ENCODE data around the gene RNF144A.

Gene RNF144A

DNA sequence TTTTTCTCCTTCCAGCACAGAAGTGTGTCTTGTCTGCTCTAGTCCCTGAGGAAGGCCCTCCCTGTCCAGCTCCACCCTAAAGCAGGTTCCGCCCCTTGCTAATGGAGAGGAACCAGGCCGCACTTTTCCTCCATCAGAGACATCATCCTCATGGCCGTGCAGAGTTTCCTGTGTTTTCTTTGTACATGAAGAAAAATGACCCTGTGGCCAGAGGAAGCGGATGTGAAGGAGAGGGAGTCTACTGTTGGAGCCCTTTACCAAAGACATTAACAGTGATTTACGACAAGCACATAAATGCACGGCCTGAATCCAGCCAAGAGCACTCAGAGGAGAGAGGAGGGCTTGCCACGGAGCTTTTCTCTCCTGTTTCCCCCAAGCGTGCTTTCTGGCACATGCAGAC lies 109.5 kb downstream of the RNF144A start:
- no peak for DNase-seq

DNA sequence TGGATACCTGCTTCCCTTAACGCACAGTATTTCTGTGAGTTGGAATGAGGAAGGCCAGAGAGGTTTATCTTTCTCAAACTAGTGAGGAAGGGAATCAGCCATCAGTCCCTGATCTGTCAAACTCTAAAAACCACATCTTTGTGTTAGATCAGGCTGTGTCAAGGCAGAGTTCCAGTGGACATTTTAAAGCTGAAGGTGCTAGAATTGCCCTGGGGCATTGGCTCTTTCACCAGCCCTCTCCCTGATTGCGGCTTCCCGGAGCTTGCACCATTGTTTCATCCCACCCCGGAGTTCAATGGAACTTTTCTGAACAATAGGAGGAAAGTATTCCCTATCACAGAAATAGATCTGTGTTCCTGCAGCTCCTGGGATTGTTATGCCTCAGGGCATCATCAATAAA lies 110.2 kb downstream of the RNF144A start:
- DNase-seq: no peak

DNA sequence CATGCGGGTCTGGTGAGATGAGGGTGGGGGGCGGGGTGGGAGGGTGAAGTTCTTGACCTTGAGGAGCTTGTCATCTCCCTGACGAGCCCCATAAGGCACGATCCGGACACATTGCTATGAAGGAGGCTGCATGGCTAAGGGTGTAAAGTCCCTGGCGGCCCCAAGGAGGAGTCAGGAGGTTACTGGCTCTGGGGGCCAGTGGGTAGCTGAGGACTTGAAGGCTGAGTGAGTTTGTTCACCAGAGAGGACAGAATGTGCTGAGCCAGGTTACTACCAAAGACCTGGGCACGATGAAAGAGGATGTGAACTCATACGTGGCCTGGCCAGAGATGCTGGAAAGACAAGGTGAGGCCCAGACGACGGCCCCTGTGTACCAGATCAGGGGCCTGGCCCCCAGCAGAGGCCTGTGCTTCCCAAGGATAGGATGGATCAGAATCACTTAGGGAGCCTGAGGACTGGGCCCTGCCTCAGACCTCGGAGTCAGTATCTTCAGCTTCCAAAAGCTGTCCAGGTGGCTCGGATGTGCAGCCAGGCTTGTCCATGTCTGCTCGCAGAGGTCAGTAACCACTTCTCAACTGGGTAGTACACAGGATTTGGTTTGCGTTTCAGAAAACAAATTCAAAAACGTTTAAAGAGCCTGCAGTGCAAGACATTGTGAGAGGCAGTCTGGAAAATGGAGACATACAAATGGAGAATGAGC lies 110.9 kb downstream of the RNF144A start:
- DNase-seq: no peak

DNA sequence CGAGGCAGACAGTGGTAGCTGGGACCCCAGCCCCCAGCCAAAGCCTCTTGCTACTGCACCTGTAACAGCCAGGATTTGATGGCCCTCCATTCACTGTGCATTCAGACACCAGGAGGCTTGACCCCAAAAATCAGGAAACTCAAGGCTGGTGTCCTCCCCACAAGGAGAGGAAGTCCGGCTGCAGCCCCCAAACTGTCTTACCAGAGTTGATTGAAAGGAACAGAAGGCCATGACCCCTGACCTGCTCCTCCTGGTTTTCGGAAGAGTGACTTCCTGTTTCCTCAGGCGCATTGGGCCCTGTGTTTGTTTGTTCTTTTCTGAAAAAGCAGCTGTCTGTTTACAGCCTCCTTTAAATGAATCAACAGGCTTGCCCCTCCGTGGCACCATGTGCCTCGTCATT lies 111.6 kb downstream of the RNF144A start:
- DNase-seq: no peak

DNA sequence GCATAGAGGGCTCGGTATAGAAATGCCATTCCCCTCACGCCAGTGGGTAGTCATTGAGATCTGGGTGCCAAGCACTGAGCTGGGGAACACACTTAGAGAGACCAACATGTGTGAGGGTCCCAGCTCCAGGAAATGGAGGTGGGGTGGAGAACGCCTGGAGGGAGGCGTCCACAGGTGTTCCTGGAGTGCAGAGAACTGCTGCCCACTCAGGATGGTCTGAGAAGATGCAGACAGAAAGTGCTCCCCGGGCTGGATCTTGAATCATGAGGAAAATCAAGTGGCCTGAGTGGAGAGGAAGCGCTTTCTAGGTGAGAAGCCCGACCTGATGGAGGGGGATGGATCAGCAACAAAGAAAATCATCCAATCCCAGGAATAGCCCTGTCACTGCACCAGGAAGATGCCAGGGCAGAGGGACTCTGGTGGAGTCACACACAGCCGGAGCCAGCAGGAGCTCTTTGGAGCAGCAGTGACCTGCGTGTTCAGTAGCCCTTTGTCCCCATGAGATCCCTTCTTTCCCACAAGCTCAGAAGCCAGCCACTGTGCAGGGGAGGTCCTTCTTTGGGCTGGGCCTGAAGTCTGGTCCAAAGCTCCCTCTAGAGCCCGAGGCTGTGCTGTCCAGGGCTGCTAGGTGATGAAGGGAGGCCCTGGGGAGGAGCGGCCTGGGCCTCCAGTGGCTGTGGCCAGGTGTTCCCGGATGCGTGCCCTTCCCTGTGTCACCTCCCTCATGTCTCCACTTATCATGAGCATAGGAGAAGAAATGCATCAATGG lies 112.3 kb downstream of the RNF144A start:
- no peak for DNase-seq

DNA sequence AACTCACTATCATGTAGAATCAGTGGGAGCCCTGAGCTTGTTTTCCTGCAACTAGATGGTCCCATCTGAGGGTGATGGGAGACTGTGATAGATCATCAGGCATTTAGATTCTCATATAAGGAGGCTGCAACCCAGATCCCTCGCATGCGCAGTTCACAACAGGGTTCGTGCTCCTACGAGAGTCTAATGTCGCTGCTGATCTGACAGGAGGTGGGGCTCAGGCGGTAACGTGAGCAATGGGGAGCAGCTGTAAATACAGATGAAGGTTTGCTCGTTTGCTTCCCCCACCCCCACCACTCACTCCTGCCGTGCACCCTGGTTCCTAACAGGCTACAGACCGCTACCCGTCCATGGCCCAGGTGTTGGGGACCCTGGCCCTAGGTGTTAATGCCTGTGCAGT lies 113.6 kb downstream of the RNF144A start:
- DNase-seq: no peak

DNA sequence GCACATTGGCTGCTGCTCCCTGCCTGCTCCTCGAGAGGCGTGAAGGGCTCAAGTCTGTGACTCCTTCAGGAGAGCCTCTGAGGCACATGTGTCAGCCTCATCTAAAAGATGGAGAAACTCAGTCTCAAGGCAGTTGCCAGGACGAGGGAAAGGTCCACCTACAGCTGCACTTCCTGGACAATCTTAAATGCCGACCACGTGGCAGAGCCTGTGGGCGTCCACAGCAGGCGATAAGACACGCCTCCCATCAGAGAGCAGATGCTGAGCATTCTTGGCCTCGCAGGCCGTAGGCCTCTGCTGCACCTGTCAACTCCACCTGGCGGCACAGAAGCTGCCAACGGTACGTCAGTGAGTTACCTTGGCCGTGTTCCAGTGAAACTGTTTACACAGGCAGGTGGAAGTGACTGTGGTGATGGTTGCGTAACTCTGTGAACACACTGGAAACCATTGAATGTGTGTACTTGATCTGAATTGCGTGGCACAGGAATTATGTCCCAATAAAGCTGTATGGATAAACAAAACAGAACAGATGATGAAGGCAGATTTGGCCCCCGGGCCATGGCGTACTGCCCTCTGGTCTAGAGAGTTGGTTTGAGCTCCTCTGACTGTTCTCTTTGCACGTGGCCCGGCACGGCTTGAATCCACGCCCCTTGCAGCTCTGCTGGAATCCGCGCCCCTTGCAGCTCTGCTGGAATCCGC lies 114.5 kb downstream of the RNF144A start:
- no peak for DNase-seq

GRCh38 chr2:7032371-7032770 lies 115.2 kb downstream of the RNF144A start:
- no peak for DNase-seq

DNA sequence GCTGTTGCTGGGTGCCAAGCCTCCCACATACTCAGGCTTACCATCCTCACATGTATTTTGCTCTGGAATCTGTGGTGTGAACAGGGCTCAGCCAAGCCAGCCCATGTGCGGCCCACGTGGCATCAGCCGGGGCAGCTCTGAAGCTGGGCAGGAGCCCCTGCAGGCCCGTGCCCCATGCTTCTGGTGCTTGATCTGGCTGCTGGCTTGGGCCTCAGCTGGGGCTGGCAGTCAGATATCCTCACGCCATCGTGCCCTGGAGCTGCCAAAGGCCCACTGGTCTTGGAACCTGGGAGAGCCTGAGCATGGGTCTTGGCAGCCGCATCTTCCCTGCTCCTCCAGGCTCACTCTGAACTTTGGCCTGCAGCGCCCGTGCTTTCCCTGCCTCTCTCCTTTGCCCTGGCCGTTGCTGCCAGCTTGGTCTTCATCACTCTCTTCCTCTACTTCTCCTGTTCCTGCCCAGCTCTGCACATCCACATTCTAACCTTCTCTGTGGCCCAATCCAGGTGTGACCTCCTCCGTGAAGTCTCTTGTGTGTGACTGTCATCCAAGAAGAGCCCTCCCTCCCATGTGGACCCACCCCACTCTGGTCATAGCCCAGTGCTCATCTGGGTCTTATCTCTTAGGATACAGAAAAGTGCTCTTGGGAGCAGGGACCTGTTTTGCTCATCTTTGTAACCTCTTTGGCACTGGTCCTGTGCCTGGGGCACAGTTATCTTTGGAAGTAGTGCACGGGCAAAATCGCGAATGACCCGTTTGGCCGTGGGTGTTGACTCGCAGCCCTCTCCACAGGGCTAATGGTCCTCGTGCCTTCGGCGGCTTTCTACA lies 116.1 kb downstream of the RNF144A start:
- DNase-seq: no peak

GRCh38 chr2:7034303-7034702 lies 117.1 kb downstream of the RNF144A start:
- no peak for DNase-seq

GRCh38 chr2:7035884-7036283 lies 118.7 kb downstream of the RNF144A start:
- no peak for DNase-seq

GRCh38 chr2:7037340-7038333 lies 120.4 kb downstream of the RNF144A start:
- DNase-seq: peak; percentile 14 to 70

GRCh38 chr2:7040547-7040946 lies 123.3 kb downstream of the RNF144A start:
- DNase-seq: no peak

DNA sequence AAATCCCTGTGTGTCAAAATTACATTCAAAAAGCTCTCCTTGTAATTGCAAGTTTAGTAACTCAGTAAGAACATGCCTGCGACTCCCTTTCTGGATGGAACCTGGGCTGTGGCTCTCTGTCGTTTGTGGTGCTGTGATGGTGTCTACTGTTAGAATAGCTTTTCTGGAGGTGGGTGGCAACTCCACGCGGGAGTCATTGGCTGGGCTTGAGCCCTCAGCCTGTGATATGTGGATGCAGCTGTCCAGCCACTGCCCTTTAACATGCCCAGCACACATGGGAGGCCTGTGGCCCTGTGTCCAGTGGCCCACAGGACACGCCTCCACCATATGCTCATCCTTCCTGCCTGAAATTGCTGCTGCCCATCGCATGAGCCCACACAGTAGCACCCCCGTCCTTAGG lies 124.2 kb downstream of the RNF144A start:
- DNase-seq: no peak

DNA sequence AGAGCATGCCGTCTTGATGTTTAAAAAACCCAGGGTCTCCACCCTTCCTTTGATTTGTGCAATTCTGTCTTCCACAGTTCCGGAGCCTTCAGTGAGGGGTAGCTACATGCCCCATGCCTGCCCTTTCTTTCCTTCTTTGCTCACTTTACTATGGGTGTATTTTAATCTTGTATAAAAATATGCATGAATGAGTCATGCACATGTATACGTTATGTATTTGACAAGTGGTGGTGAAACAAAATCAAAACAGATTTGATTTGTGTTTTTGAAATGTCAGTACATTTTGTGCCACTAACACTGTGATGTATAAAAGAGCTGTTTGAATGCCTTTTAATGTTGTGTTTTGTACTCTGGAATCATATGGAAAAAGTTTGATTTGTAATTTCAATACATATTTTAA lies 126.5 kb downstream of the RNF144A start:
- DNase-seq: no peak

- DNase-seq: peak in 1 of 2 donors; percentile 10
These were observed 127.3 kb downstream of the RNF144A start for GRCh38 chr2:7044253-7045250.

DNA sequence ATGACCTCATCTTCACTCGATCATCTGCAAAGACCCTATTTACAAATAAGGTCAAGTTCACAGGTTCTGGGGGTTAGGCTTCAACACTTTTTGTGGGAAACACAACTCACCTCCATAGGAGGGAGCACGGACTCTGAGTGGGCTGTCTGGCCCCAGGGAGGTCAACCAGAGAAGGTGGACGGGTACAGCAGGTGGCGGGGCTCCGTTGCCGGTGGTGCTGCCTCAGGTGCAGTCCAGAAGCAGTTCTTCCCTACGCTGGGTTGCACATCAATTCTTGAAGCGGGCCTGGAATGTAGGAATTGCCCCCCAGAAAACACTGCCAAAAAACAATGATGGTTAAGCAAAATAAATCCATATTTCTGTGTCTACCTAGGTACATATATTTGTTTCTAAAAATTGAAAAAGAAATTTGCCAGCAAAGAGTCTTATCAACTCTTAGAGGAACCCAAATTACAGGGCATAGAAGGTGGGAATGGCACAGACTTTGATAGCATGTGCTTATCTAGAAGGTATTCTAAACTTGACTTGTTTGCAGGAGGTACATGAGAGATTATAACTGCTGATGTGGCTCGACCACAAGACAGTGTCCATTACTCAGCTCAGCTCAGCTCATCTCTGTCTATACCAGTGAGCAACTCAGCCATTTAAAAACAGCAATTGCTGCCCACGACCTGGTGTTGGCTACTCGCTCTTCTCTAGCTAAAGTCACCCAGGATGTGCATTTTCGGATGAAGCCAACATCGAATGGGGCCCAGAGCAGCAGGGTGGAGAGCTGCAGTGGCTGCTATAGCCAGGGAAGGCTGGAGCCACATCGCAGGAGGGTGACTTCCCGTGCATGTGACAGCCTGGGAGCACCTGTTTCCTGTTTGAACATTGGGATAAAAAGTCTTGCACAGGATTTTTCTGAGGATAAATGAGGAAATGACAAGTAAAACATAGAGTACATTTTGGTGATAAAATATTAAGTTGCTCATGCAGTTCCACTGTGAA lies 128.7 kb downstream of the RNF144A start:
- peak in 1 of 2 donors; percentile 57 for DNase-seq

DNA sequence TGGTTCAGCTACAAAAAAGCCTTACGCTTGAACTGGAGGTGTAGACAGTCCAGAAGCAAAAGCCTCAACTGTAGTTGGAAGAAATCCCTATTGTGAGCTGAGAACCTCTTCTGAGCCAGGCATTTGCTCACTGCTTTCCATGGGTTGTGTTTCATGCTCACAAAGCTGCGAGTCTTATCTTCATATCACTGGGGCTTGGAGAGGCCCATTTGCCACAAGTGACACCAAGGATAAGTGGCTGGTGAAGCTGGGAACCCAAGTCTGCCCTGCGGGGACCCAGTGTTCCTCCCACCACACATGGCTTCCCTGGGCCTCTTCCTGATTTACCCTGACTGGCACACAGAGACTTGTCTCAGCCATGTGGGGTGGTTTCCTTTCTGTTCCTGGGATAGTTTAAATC lies 130.4 kb downstream of the RNF144A start:
- DNase-seq: no peak

DNA sequence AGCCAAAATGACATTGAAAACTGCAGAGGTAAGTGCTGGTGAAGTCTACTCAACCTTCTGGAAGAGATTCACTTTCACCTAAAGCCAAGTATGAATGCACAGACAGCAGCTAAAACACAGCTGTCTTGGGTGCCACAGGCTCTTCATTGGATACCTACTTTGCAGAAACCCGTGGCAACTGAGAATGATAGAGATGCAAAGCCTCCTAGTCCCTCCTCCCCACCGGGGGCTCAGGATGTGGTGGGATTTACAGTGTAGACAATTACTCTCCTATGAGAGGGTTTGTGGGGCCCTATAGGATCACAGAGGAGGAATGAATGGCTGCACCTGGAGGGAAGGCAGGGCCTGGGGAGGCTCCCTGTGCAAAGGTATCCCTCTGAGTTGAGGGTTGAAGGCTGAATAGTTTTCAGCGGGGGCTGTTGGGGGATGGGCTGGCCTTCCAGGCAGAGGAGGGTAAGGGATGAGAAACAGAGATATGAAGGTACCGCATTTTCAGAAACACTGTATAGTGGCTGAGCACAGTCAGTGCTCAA lies 131.6 kb downstream of the RNF144A start:
- no peak for DNase-seq

All from bone marrow (tissue), 2 donors.